Smooth muscle cell (in vitro differentiated cells): ENCODE measurements around the gene MRNIP. TPM values are rescaled to one million over a fixed set of nuclear protein-coding genes. Genes with fewer than 3 reads are reported as not detected.
A peak's percentile ranks its signal among the peaks of the same experiment; 100 is the strongest.

ENCODE experiments used
- DNase-seq: peaks from one replicate; lab custom pipeline; 2025; ENCODE audit not compliant: unreplicated experiment; lab: John Stamatoyannopoulos, UW
- H2AFZ ChIP-seq: fragments of 200-600 bp; sonication (generic); 2 replicates; pipeline ENCODE4 v1.6.0; 2016; ENCODE audit warnings: antibody characterized with exemption, low read depth, mild to moderate bottlenecking
- H3F3A ChIP-seq: fragments of 200-600 bp; sonication (generic); 2 replicates; pipeline ENCODE4 v1.6.0; 2017; ENCODE audit warnings: antibody characterized with exemption, low read depth
- H3K27ac ChIP-seq: fragments of 200-600 bp; sonication (generic); 2 replicates; pipeline ENCODE4 v1.5.1; 2016; ENCODE audit warnings: low read depth, mild to moderate bottlenecking
- H3K27me3 ChIP-seq: fragments of 200-600 bp; sonication (generic); 2 replicates; pipeline ENCODE4 v1.6.1; 2016; ENCODE audit warnings: low read depth, mild to moderate bottlenecking
- H3K36me3 ChIP-seq: fragments of 200-600 bp; sonication (generic); 2 replicates; pipeline ENCODE4 v1.5.1; 2016; ENCODE audit warnings: low read depth
- H3K4me1 ChIP-seq: fragments of 200-600 bp; sonication (generic); 2 replicates; pipeline ENCODE4 v1.5.1; 2016; ENCODE audit warnings: low read depth
- H3K4me2 ChIP-seq: fragments of 200-600 bp; sonication (generic); 2 replicates; pipeline ENCODE4 v1.6.0; 2016; ENCODE audit warnings: mild to moderate bottlenecking
- H3K4me3 ChIP-seq: fragments of 200-600 bp; sonication (generic); 2 replicates; pipeline ENCODE4 v1.5.1; 2016; ENCODE audit warnings: mild to moderate bottlenecking
- H3K79me2 ChIP-seq: fragments of 200-600 bp; sonication (generic); 2 replicates; pipeline ENCODE4 v1.6.0; 2016; ENCODE audit warnings: low read depth, mild to moderate bottlenecking
- H3K9ac ChIP-seq: fragments of 200-600 bp; sonication (generic); 2 replicates; pipeline ENCODE4 v1.6.0; 2016; ENCODE audit warnings: low read depth
- H3K9me3 ChIP-seq: fragments of 200-600 bp; sonication (generic); replicated peaks from 2 replicates; pipeline ENCODE4 v1.5.1; 2016; ENCODE audit warnings: low read depth
- H4K20me1 ChIP-seq: fragments of 200-600 bp; sonication (generic); 2 replicates; pipeline ENCODE4 v1.6.0; 2016; ENCODE audit warnings: low read depth
- WGBS: methylation state at CpG from one replicate; pipeline ENCODE4 v1.1.7; 2016; ENCODE audit warnings: low lambda C conversion rate; 5-methylcytosine and 5-hydroxymethylcytosine counted together
- polyA plus RNA-seq: library from polyadenylated mRNA; unstranded; fragments of >200 nt; fragmentation: Nextera tagmentation; extraction: Ambion mirVana; gene quantifications from 2 replicates; pipeline ENCODE4 v1.2.1, GENCODE V29; 2016
- total RNA-seq: library from RNA; depleted of rRNA; stranded (reverse); fragments of >200 nt; gene quantifications from 2 replicates; pipeline ENCODE4 v1.2.3, GENCODE V29; 2014
- TF ChIP-seq, protein P1 (sequence below): fragments of 200-600 bp; sonication (generic); IDR thresholded peaks from 2 replicates; pipeline ENCODE4 v1.5.1; 2017; ENCODE audit warnings: borderline replicate concordance, mild to moderate bottlenecking, antibody characterized with exemption; ENCODE audit not compliant: insufficient read depth, poor library complexity, severe bottlenecking

Gene MRNIP
- total and polyA plus RNA-seq, 2 experiments from 2014 or later, result 11.9 to 16.5 TPM

DNA sequence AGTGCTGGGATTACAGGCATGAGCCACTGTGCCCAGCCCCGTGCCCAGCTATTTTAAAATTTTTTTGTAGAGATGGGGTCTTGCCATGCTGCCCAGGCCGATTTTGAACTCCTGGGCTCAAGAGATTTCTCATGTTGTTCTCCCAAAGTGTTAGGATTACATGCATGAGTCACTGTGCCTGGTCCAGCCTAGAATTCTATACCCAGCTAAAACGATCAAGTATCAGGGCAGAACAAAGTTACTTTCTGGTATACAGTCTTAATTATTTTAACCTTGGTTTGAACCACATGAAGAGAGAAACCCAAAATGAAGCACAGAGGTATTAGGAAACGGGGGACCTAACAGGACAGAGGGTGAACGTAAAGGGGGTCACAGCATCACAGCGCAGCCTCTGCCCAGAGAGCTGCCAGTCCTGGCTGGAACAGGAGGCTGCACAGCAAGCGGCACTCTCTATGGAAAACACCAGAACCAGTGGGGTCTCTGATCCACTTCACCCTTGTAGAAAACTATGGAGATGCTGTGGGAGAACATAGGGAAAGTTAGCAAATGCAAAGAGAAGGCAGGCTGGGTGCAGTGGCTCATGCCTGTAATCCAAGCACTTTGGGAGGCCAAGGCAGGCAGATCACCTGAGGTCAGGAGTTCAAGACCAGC is 27.7 kb downstream of the MRNIP start:
- WGBS, result 97% methylated on average over 7 of the region's 7 CpGs
- H4K20me1 ChIP-seq, result peaks cover 56% of the 10 kb centered on the region

DNA sequence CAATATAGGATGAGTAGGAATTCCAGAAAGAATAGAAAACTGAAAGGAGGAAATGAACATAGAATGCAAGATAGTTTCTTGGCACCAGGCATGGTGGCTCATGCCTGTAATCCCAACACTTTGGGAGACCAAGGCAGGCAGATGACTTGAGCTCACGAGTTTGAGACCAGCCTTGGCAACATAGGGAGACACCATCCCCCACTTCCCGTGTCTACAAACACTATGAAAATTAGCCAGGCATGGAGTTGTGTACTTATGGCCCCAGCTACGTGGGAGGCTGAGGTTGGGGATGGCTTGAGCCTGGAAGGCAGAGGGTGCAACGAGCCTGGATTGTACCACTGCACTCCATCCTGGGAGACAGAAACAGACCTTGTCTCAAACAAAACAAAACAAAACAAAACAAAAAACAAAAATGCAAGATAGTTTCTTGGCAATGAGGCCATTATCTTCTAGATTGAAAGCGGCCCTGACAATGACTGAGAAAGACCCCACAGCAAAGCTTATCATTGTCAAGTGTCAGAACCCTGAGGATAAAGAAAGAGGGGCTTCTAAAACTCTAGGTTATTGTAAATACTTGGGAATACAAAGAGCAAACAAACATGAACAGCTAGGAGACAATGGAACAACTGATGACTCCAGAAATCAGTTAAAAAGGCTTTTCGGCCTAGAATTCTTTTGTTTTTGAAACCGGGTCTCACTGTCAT is 28.7 kb downstream of the MRNIP start:
- DNase-seq, result no peak
- Histone ChIP-seq H3K79me2 (peaks cover 18% of the 10 kb centered on the region), H3F3A (no peaks in the 10 kb centered on the region), H3K27me3 (no peaks in the 10 kb centered on the region), H3K27ac (no peak overlapping the region), H3K9me3 (no peaks in the 10 kb centered on the region), H2AFZ (no peak overlapping the region), H3K36me3 (peaks cover 16% of the 10 kb centered on the region), H4K20me1 (peaks cover 66% of the 10 kb centered on the region), H3K4me3 (no peak overlapping the region), H3K4me2 (no peak overlapping the region), H3K9ac (no peak overlapping the region), H3K4me1 (no peaks in the 10 kb centered on the region)
- WGBS, result 96% methylated on average over 7 of the region's 7 CpGs
- TF ChIP-seq, protein P1, sequence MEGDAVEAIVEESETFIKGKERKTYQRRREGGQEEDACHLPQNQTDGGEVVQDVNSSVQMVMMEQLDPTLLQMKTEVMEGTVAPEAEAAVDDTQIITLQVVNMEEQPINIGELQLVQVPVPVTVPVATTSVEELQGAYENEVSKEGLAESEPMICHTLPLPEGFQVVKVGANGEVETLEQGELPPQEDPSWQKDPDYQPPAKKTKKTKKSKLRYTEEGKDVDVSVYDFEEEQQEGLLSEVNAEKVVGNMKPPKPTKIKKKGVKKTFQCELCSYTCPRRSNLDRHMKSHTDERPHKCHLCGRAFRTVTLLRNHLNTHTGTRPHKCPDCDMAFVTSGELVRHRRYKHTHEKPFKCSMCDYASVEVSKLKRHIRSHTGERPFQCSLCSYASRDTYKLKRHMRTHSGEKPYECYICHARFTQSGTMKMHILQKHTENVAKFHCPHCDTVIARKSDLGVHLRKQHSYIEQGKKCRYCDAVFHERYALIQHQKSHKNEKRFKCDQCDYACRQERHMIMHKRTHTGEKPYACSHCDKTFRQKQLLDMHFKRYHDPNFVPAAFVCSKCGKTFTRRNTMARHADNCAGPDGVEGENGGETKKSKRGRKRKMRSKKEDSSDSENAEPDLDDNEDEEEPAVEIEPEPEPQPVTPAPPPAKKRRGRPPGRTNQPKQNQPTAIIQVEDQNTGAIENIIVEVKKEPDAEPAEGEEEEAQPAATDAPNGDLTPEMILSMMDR, result no peak

More for the DNA sequence above, 27.7 kb downstream of the MRNIP start:
- H3K4me3 ChIP-seq, result no peak overlapping the region
- H3K9ac ChIP-seq, result no peak overlapping the region
- TF ChIP-seq, protein P1, result no peak
- H3F3A ChIP-seq, result no peaks in the 10 kb centered on the region
- no peak overlapping the region for H3K4me2 ChIP-seq
- no peak for DNase-seq
- no peak overlapping the region for H3K27ac ChIP-seq
- peaks cover 18% of the 10 kb centered on the region for H3K79me2 ChIP-seq
- no peaks in the 10 kb centered on the region for H3K27me3 ChIP-seq
- H3K9me3 ChIP-seq, result no peaks in the 10 kb centered on the region
- H2AFZ ChIP-seq, result no peak overlapping the region
- peaks cover 16% of the 10 kb centered on the region for H3K36me3 ChIP-seq
- H3K4me1 ChIP-seq, result no peaks in the 10 kb centered on the region

DNA sequence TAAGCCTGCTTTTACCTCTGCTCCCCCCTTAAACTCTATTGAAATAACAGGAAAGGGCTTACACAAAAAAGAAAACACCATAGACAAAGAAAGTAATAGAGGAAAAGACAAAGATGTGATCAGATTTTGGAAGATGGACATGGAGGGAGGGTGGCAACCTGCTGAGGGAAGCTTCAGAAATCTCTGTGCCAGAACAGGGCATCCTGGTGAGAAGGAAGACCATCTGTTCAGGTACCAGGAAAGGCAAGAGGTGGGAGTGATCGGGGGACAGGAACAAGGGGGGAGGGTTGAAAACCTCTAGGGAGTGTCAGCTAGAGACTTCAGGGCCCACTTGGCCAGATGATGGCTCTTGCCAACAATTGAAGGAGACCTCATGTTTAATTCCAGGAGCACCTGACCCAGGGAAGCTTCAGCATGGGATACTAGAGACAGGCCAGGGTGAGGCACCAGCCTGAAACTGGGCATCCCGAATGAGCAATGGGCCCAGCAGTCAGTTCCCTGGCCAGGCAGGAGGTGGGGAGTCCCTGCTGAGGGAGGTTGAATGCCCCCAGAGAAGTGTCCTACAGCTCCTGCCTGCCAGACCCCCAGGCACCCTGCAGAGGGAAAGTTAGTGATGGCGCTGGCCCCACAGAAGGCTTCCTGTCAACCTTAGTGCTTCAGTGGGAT is 29.7 kb downstream of the MRNIP start:
- H3K9me3 ChIP-seq, result no peaks in the 10 kb centered on the region
- no peaks in the 10 kb centered on the region for H3K27me3 ChIP-seq
- DNase-seq, result no peak
- peaks cover 28% of the 10 kb centered on the region for H3K79me2 ChIP-seq
- peak overlapping the region; percentile 64 for H3K27ac ChIP-seq
- no peak overlapping the region for H3K9ac ChIP-seq
- no peak overlapping the region for H2AFZ ChIP-seq
- 92% methylated on average over 3 of the region's 3 CpGs for WGBS
- H3K4me3 ChIP-seq, result no peak overlapping the region
- peaks cover 74% of the 10 kb centered on the region for H4K20me1 ChIP-seq
- H3K36me3 ChIP-seq, result peaks cover 16% of the 10 kb centered on the region
- H3K4me1 ChIP-seq, result no peaks in the 10 kb centered on the region
- H3F3A ChIP-seq, result peaks cover 6% of the 10 kb centered on the region
- TF ChIP-seq, protein P1, result no peak
- no peak overlapping the region for H3K4me2 ChIP-seq
